Activated CD8-positive, alpha-beta memory T cell treated with anti-CD3 and anti-CD28 coated beads, Interleukin-2, amount 50 U/mL, for 1 hour (primary cell): ENCODE data around the gene SUGCT.

Source experiments
- DNase-seq: peaks from one replicate; pipeline ENCODE4 v3.0.0-alpha.2; 2020; ENCODE audit errors: extremely low read depth

Gene SUGCT

GRCh38 chr7:40826411-40827221, 691.8 kb downstream of the SUGCT start:
- no peak for DNase-seq

GRCh38 chr7:40827222-40828085, 692.6 kb downstream of the SUGCT start:
- DNase-seq = no peak

- no peak for DNase-seq
Measured at GRCh38 chr7:40828686-40829600, 694.1 kb downstream of the SUGCT start.

- DNase-seq = no peak
Measured at GRCh38 chr7:40833191-40833887, 698.5 kb downstream of the SUGCT start.

DNA sequence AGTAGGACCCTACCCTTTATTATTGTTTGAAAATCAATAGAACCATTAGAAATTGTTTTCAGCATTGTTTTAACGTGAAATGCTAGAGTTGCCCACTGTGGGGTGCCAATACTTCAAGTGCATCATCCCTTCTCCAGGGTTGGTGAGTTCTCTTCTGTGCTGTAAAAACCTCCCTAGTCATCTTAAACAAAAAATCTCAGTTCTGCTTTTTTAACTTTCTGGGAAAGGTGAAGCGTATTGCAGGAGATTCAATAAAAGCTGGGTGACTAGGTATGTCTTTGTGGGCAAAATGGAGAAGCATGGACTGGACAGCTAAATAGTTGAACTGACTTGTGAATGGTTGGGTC, 699.1 kb downstream of the SUGCT start:
- no peak for DNase-seq

GRCh38 chr7:40836218-40836617, 701.4 kb downstream of the SUGCT start:
- no peak for DNase-seq

GRCh38 chr7:40839881-40840280, 705.1 kb downstream of the SUGCT start:
- DNase-seq = no peak

DNA sequence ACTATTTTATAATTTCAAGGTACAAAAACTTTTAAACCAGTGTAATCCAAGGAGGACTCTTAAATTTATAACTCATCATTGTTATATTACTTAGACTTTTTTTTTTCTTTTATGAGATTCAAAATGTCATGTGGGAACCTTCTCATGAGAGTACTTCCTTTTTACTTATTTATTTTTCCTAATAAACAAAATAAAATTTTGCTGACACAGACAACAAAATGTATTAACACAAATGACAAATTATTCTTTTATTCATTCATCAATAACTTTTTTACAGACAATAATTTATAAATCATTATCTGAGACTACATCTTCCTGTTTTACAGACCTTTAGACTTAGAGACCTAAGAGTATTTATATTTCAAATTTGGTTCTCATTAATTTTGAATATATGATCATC, 706.2 kb downstream of the SUGCT start:
- no peak for DNase-seq

DNA sequence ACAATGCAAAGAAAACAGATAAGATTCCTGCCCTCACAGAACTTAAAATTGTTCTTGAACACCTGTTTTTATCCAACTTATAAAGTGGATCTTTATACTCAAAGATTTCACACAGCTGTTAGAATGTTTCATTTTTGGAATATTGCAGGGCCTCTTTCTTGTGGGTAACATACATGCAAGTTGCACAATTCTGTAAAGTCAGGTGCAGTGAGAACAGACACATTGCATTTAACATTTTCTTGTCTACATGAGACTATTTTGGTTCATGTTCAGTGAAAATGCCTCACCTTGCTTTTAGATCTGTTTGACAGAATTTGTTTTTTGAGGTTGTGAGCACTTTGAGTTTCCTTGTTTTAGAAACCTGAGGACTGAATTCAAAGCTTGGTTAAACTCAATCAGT, 707.8 kb downstream of the SUGCT start:
- DNase-seq = no peak

- DNase-seq = no peak
Measured at GRCh38 chr7:40843338-40843985, 708.7 kb downstream of the SUGCT start.

DNA sequence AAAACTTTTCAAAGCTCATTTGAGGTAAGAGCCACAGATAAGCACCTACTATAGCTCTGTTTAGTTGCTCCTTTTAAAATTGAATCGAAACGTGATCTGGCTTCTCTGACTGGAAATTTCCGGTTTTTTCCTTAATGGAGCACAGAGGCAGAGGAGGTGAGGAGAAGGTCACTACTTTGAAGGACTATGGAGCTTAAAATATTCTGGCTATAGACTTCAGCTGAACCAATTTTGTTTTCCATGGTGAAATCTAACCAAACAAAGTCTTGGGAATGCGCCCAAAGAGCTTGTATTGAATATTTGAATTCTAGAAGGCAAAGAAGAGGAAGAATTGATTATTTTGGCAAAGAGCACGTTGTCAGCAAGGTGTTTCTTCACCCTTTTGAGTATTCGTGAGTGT, 711.1 kb downstream of the SUGCT start:
- no peak for DNase-seq

DNA sequence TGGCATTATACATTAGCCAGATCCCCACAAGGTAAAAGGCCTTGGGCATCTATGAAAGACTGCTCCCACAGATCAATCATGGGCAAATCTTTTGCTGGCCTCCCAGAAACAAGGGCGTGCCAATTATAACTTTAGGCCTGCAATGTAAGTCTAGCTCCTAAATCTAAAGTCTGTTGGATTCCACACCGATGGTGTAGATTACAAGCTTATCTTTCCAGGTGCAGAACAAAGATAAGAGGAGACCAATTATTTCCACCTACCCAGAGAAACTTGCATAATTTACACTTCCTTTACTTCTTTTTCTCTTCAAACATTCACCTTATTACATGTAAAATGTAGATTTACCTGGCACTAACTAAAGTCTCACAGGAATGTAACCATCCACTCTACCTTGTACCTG, 713.1 kb downstream of the SUGCT start:
- DNase-seq = no peak

GRCh38 chr7:40848541-40849221, 713.9 kb downstream of the SUGCT start:
- DNase-seq = no peak

DNA sequence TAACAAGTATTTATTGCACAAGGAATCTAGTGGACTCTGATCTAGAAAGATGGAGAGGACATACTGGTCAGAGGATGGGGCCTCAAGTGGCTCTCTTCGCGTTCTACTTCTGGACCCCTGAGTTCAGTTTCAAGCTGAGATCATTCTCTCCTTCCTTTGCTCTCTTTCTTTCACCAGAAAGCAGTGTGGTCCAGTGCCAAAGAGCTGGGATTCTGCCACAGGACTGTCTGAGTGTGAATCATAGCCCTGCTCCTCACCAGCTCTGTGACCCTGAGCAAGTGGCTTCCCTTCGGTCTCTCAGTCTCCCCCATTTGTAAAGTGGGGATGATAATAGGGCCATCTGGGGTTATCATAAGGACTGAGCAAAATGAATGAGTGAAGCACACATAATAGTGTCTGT, 715.2 kb downstream of the SUGCT start:
- no peak for DNase-seq

GRCh38 chr7:40851001-40851400, 716.2 kb downstream of the SUGCT start:
- DNase-seq = no peak

GRCh38 chr7:40859076-40859475, 724.3 kb downstream of the SUGCT start:
- no peak for DNase-seq

DNA sequence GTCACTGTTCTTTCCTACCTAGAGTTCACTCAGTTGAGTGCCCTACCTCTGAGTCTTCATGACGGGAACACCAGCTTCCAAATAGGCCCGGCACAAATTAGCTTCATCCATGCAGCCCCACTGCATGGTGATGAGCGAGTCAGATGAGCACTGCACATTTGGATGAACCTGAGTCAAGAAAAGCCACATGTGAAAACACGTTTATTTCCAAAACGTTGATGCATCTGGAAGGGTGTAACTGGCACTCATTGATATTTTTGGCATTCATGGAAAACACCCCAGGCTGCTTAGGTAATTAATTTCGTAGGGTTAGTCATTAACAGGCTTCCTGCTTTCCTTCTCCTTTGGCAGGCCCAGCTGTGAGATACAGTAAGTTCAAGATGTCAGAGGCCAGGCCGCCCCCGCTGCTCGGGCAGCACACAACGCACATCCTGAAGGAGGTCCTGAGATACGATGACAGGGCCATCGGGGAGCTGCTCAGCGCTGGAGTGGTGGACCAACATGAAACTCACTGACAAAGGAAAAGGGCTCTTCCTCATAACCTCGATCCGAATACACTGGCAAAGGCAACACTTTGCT, 725.2 kb downstream of the SUGCT start:
- DNase-seq = no peak

GRCh38 chr7:40865441-40866233, 730.8 kb downstream of the SUGCT start:
- DNase-seq = no peak

DNA sequence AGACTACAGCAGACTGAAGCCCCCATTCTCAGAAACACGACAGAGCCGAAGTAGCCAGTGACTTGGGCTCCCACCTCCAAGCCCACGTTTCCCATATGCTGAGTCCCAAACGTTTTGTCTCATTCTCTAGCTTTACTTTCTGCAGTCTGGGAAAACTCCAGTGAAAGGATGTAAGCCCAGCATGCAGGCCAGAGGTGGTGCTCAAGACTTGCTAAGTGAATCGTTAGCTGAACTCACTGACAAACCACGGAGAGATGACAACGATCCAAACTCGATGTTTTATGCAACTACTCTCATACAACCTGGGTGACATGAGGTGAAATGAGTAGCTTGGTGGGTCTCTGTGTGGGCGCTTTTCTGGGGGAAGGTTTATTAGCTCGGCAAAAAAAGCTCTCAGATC, 731.8 kb downstream of the SUGCT start:
- no peak for DNase-seq
